CD4-positive, alpha-beta T cell (primary cell): ENCODE results near the gene CKB. TPM values are rescaled to one million over a fixed set of nuclear protein-coding genes. Genes with fewer than 3 reads are reported as not detected.

ENCODE experiments used
- ATAC-seq: fragments of 200-7000 bp; cut with Tn5 transposase; one replicate; pipeline ENCODE4 v1.10.0; 2022; ENCODE audit warnings: mild to moderate bottlenecking; ENCODE audit not compliant: poor library complexity
- CTCF ChIA-PET: fragments of 350-600 bp; sonication (Branson Sonifier 250); formaldehyde crosslinking; loops from one replicate; lab custom pipeline; 2021; ENCODE audit warnings: antibody characterized with exemption, inconsistent platforms; lab: Charles Lee
- POLR2A ChIA-PET: fragments of 350-600 bp; sonication (Branson Sonifier 250); formaldehyde crosslinking; loops from one replicate; lab custom pipeline; 2021; ENCODE audit warnings: antibody characterized with exemption, inconsistent platforms; lab: Charles Lee
- DNase-seq, 14 experiments: peaks; one replicate each; pipeline ENCODE4 v3.0.0-alpha.2; 2013 to 2020; ENCODE audit warnings: mixed read lengths in 2 of 14
- H3K27ac ChIP-seq, 2 donors: one replicate each; pipeline versions ENCODE4 v1.5.1 to v1.7.0; 2013; ENCODE audit warnings: low read length in 2 of 2, low read depth in 1 of 2, mild to moderate bottlenecking in 1 of 2
- H3K27me3 ChIP-seq, 2 experiments: 1 replicate in 1 of 2; 2 replicates in 1 of 2; pipeline versions ENCODE4 v1.6.1 to v1.7.0; 2013; ENCODE audit warnings: low read length in 2 of 2, control low read depth in 1 of 2, mild to moderate bottlenecking in 1 of 2, moderate library complexity in 1 of 2; ENCODE audit not compliant: insufficient read depth in 2 of 2, control insufficient read depth in 1 of 2
- H3K36me3 ChIP-seq: one replicate; pipeline ENCODE4 v1.6.1; 2013; ENCODE audit warnings: low read length, control low read depth; ENCODE audit not compliant: insufficient read depth
- H3K4me1 ChIP-seq: one replicate; pipeline ENCODE4 v1.6.1; 2013; ENCODE audit warnings: low read length, control low read depth; ENCODE audit not compliant: insufficient read depth
- H3K4me3 ChIP-seq: one replicate; pipeline ENCODE4 v1.5.1; 2013; ENCODE audit warnings: mild to moderate bottlenecking, low read length, moderate library complexity
- H3K9me3 ChIP-seq, 2 experiments: 1 replicate in 1 of 2; 2 replicates in 1 of 2; pipeline versions ENCODE4 v1.6.1 to v1.7.0; 2013; ENCODE audit warnings: low read length in 2 of 2, mild to moderate bottlenecking in 2 of 2, control low read depth in 1 of 2, moderate library complexity in 1 of 2; ENCODE audit not compliant: control insufficient read depth in 1 of 2, insufficient read depth in 1 of 2
- H3K27ac Mint-ChIP-seq: one replicate; pipeline ENCODE4 v1.8.0; 2020; ENCODE audit warnings: mixed read lengths
- H3K27me3 Mint-ChIP-seq: one replicate; pipeline ENCODE4 v1.8.0; 2021; ENCODE audit warnings: mixed read lengths
- H3K36me3 Mint-ChIP-seq: one replicate; pipeline ENCODE4 v1.8.0; 2021; ENCODE audit warnings: low read depth, mixed read lengths
- H3K4me1 Mint-ChIP-seq: one replicate; pipeline ENCODE4 v1.8.0; 2021; ENCODE audit warnings: low read depth, mixed read lengths
- H3K4me3 Mint-ChIP-seq: one replicate; pipeline ENCODE4 v1.8.0; 2020; ENCODE audit warnings: mild to moderate bottlenecking, mixed read lengths
- H3K9me3 Mint-ChIP-seq: one replicate; pipeline ENCODE4 v1.8.0; 2020; ENCODE audit warnings: mixed read lengths
- CTCF ChIP-seq: fragments of 200-600 bp; IDR thresholded peaks from one replicate; pipeline ENCODE4 v1.8.0; 2022; ENCODE audit warnings: antibody characterized with exemption, mild to moderate bottlenecking
- intact Hi-C, 2 experiments: fragments of 100-400 bp; cut with DNase I in 1 of 2; cut with micrococcal nuclease in 1 of 2; formaldehyde crosslinking; loops; one replicate each; pipeline versions ENCODE4 v1.15.1 to v1.9.0; 2023 to 2025; cut with DNase I, micrococcal nuclease
- total RNA-seq, 174 experiments: library from RNA in 2 of 174; stranded (reverse) in 2 of 174; gene quantifications; one replicate each; pipeline ENCODE4 v1.2.3 and lab custom pipeline; 2021 to 2026

Gene CKB
- total RNA-seq, 2 experiments from 2014 or later = 5.8 to 6.6 TPM

- peaks cover 42% of the 10 kb centered on the region for H3K4me1 ChIP-seq
- H3K9me3 Mint-ChIP-seq = no peaks in the 10 kb centered on the region
- ATAC-seq = peak; percentile 23
- intact Hi-C loops = no loop called here
- peaks cover 10% of the 10 kb centered on the region for H3K4me1 Mint-ChIP-seq
- no peaks in the 10 kb centered on the region for H3K36me3 ChIP-seq
- peak in 4 of 14 experiments; percentile 17 to 50 (median 38) for DNase-seq
- H3K36me3 Mint-ChIP-seq = no peaks in the 10 kb centered on the region
- H3K9me3 ChIP-seq = peaks cover 0 to 15% of the 10 kb centered on the region in 2 experiments
- H3K27ac ChIP-seq = no peak overlapping the region
- no peak overlapping the region for H3K27ac Mint-ChIP-seq
- H3K4me3 ChIP-seq = peak overlapping the region; percentile 50
- H3K27me3 Mint-ChIP-seq = peaks cover 23% of the 10 kb centered on the region
- CTCF ChIA-PET = interaction anchor here (1.2 to 1.8 kb wide), 5 partner anchors 15 to 130 kb away, joined by 3 to 7 read pairs (median 3); no protein-coding TSS in a partner anchor
- TF ChIP-seq CTCF = peak; percentile 7
- POLR2A ChIA-PET = interaction anchor here (1.1 kb wide), 3 partner anchors 9 to 21 kb away, joined by 3 to 4 read pairs (median 3); no protein-coding TSS in a partner anchor
- no peak overlapping the region for H3K4me3 Mint-ChIP-seq
- peaks cover 11 to 19% of the 10 kb centered on the region in 2 experiments for H3K27me3 ChIP-seq
These were observed 1.1 kb downstream of the CKB start for GRCh38 chr14:103521438-103521950.

GRCh38 chr14:103520657-103521437 lies 1.8 kb downstream of the CKB start:
- intact Hi-C loops = no loop called here
- Mint-ChIP-seq H3K4me3 (peak overlapping the region; percentile 60), H3K36me3 (no peaks in the 10 kb centered on the region), H3K27me3 (peaks cover 23% of the 10 kb centered on the region), H3K4me1 (peaks cover 10% of the 10 kb centered on the region), H3K27ac (no peak overlapping the region), H3K9me3 (no peaks in the 10 kb centered on the region)
- peaks cover 42% of the 10 kb centered on the region for H3K4me1 ChIP-seq
- H3K9me3 ChIP-seq = peaks cover 0 to 15% of the 10 kb centered on the region in 2 experiments
- DNase-seq = peak; percentile 31 to 88 (median 62)
- CTCF ChIA-PET = interaction anchor here (1.2 to 1.8 kb wide), 5 partner anchors 16 to 130 kb away, joined by 3 to 7 read pairs (median 3); no protein-coding TSS in a partner anchor
- peak; percentile 73 for ATAC-seq
- H3K27me3 ChIP-seq = peaks cover 11 to 19% of the 10 kb centered on the region in 2 experiments
- H3K4me3 ChIP-seq = peak overlapping the region; percentile 50
- H3K36me3 ChIP-seq = no peaks in the 10 kb centered on the region
- H3K27ac ChIP-seq = no peak overlapping the region
- POLR2A ChIA-PET = interaction anchor here (1.1 kb wide), 3 partner anchors 10 to 22 kb away, joined by 3 to 4 read pairs (median 3); no protein-coding TSS in a partner anchor
- TF ChIP-seq CTCF = peak; percentile 57

- no peak for TF ChIP-seq CTCF
- Histone ChIP-seq H3K9me3 (peaks cover 0 to 15% of the 10 kb centered on the region in 2 experiments), H3K27ac (no peak overlapping the region), H3K4me3 (peak overlapping the region; percentile 50), H3K27me3 (peaks cover 11 to 19% of the 10 kb centered on the region in 2 experiments), H3K4me1 (peaks cover 42% of the 10 kb centered on the region), H3K36me3 (no peaks in the 10 kb centered on the region)
- H3K4me1 Mint-ChIP-seq = peaks cover 10% of the 10 kb centered on the region
- H3K27ac Mint-ChIP-seq = no peak overlapping the region
- DNase-seq = peak in 1 of 14 experiments; percentile 32
- no peaks in the 10 kb centered on the region for H3K9me3 Mint-ChIP-seq
- intact Hi-C loops = no loop called here
- H3K27me3 Mint-ChIP-seq = peaks cover 23% of the 10 kb centered on the region
- POLR2A ChIA-PET = interaction anchor here (2.3 kb wide), 1 partner anchor 8 kb away, joined by 9 read pairs; the partner anchor contains the start of gene TRMT61A
- no peak for ATAC-seq
- CTCF ChIA-PET = interaction anchor here (1.3 to 1.8 kb wide), 3 partner anchors 16 to 129 kb away, joined by 3 to 7 read pairs (median 5); no protein-coding TSS in a partner anchor
- no peaks in the 10 kb centered on the region for H3K36me3 Mint-ChIP-seq
- H3K4me3 Mint-ChIP-seq = no peak overlapping the region
These were observed 2.4 kb downstream of the CKB start for GRCh38 chr14:103520269-103520656.
